ENCODE measurements around the gene NAT8L.

NAT8L gene

GRCh38 chr4:2065106-2065930, 6.2 kb downstream of the NAT8L start:
- ATAC-seq, result no peak

GRCh38 chr4:2066011-2066551, 7.0 kb downstream of the NAT8L start:
- ATAC-seq, result no peak

GRCh38 chr4:2066571-2067445, 7.7 kb downstream of the NAT8L start:
- ATAC-seq, result no peak

GRCh38 chr4:2067446-2068197, 8.5 kb downstream of the NAT8L start:
- no peak for ATAC-seq

GRCh38 chr4:2068198-2068470, 9.0 kb downstream of the NAT8L start:
- no peak for ATAC-seq

- no peak for ATAC-seq
Measured at GRCh38 chr4:2068566-2068965, 9.4 kb downstream of the NAT8L start.

- ATAC-seq, result no peak
Measured at GRCh38 chr4:2069161-2069971, 10.2 kb downstream of the NAT8L start.

GRCh38 chr4:2069986-2070385, 10.9 kb downstream of the NAT8L start:
- ATAC-seq, result no peak

- ATAC-seq, result no peak
Measured at GRCh38 chr4:2070421-2071251, 11.5 kb downstream of the NAT8L start.

GRCh38 chr4:2071252-2071911, 12.3 kb downstream of the NAT8L start:
- no peak for ATAC-seq

GRCh38 chr4:2071912-2072867, 13.1 kb downstream of the NAT8L start:
- no peak for ATAC-seq

GRCh38 chr4:2072971-2073807, 14.1 kb downstream of the NAT8L start:
- no peak for ATAC-seq

GRCh38 chr4:2073808-2074481, 14.8 kb downstream of the NAT8L start:
- no peak for ATAC-seq

GRCh38 chr4:2074588-2074987, 15.5 kb downstream of the NAT8L start:
- no peak for ATAC-seq

- ATAC-seq, result no peak
Measured at GRCh38 chr4:2075171-2075986, 16.3 kb downstream of the NAT8L start.

- no peak for ATAC-seq
Measured at GRCh38 chr4:2075987-2076907, 17.1 kb downstream of the NAT8L start.
